Right atrium auricular region (tissue), 2 donors: Measurements from ENCODE around the gene DBX1. TPM values are rescaled to one million over a fixed set of nuclear protein-coding genes. Genes with fewer than 3 reads are reported as not detected.
A peak's percentile ranks its signal among the peaks of the same experiment; 100 is the strongest.

Experiments used
- DNase-seq: peaks from one replicate; pipeline ENCODE4 v3.0.0-alpha.2; 2019; ENCODE audit warnings: low spot score
- H3K27ac ChIP-seq, 2 donors: fragments of 200-600 bp; sonication (generic); 1 replicate in 1 of 2; 2 replicates in 1 of 2; pipeline ENCODE4 v1.5.1; 2016 to 2019
- H3K27me3 ChIP-seq, 2 donors: fragments of 200-600 bp; sonication (generic); one replicate each; pipeline versions ENCODE4 v1.5.1 to v1.6.0; 2017 to 2019
- H3K36me3 ChIP-seq: fragments of 200-600 bp; sonication (generic); one replicate; pipeline ENCODE4 v1.5.1; 2016
- H3K4me1 ChIP-seq, 2 donors: fragments of 200-600 bp; sonication (generic); one replicate each; pipeline versions ENCODE4 v1.5.1 to v1.6.0; 2017 to 2019
- H3K4me3 ChIP-seq, 2 donors: fragments of 200-600 bp; sonication (generic); 1 replicate in 1 of 2; 2 replicates in 1 of 2; pipeline ENCODE4 v1.5.1; 2017 to 2019; ENCODE audit warnings: mild to moderate bottlenecking in 1 of 2, moderate library complexity in 1 of 2
- H3K9me3 ChIP-seq, 2 donors: fragments of 200-600 bp; sonication (generic); one replicate each; pipeline ENCODE4 v1.5.1; 2019
- total RNA-seq, 2 donors: library from RNA; depleted of rRNA; stranded (reverse); fragments of >200 nt; gene quantifications; one replicate each; pipeline ENCODE4 v1.1.0, GENCODE V29; 2016
- TF ChIP-seq, protein P1 (sequence below), 2 donors: fragments of 200-600 bp; sonication (generic); IDR thresholded peaks; one replicate each; pipeline ENCODE4 v1.5.1; 2019; ENCODE audit warnings: antibody characterized with exemption in 2 of 2

The DBX1 gene
- total RNA-seq, 2 donors from 2014 or later: not detected

DNA sequence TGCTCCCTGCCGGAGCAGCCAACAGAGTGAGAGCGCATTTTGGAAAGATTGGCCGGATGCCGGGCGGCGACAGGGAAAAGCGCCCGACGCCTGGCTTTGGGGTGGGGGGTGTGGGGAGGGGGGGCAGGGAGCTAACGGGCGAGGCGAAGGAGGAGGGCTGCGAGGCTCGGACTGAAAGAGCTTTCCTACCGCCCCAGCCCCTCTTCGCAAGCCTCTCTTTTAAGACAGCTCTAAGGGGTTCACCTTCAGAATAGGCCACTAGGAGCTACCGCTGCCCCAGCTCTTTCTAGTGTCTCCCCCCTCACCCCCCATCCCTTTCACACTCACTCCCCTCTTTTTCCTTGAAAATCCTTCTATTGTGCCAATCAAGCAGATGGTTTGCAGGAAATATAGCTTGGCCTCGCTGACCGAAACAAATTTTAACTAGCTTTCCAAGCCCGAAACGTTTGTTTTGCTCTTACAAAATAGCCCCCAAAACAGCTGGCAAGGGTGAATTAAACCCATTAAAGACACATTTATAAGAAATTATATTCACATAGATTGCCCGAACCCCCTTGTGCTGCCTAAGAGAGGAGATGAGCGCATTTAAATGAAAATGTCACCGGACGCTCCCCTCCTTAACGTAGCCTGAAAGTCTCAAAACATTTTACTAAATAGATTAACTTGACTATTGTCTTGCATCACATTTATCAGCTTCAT lies 3.7 kb upstream of the DBX1 start:
- DNase-seq: no peak
- no peak overlapping the region for H3K27ac ChIP-seq
- H3K27me3 ChIP-seq: peaks cover 43 to 47% of the 10 kb centered on the region in 2 donors
- TF ChIP-seq, protein P1, sequence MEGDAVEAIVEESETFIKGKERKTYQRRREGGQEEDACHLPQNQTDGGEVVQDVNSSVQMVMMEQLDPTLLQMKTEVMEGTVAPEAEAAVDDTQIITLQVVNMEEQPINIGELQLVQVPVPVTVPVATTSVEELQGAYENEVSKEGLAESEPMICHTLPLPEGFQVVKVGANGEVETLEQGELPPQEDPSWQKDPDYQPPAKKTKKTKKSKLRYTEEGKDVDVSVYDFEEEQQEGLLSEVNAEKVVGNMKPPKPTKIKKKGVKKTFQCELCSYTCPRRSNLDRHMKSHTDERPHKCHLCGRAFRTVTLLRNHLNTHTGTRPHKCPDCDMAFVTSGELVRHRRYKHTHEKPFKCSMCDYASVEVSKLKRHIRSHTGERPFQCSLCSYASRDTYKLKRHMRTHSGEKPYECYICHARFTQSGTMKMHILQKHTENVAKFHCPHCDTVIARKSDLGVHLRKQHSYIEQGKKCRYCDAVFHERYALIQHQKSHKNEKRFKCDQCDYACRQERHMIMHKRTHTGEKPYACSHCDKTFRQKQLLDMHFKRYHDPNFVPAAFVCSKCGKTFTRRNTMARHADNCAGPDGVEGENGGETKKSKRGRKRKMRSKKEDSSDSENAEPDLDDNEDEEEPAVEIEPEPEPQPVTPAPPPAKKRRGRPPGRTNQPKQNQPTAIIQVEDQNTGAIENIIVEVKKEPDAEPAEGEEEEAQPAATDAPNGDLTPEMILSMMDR (IDR thresholded peaks at IDR 0.05): no peak
- no peaks in the 10 kb centered on the region for H3K36me3 ChIP-seq
- H3K4me1 ChIP-seq: peaks cover 0 to 19% of the 10 kb centered on the region in 2 donors
- H3K4me3 ChIP-seq: peak overlapping the region; percentile 6 to 36
- H3K9me3 ChIP-seq: peaks cover 0 to 4% of the 10 kb centered on the region in 2 donors

DNA sequence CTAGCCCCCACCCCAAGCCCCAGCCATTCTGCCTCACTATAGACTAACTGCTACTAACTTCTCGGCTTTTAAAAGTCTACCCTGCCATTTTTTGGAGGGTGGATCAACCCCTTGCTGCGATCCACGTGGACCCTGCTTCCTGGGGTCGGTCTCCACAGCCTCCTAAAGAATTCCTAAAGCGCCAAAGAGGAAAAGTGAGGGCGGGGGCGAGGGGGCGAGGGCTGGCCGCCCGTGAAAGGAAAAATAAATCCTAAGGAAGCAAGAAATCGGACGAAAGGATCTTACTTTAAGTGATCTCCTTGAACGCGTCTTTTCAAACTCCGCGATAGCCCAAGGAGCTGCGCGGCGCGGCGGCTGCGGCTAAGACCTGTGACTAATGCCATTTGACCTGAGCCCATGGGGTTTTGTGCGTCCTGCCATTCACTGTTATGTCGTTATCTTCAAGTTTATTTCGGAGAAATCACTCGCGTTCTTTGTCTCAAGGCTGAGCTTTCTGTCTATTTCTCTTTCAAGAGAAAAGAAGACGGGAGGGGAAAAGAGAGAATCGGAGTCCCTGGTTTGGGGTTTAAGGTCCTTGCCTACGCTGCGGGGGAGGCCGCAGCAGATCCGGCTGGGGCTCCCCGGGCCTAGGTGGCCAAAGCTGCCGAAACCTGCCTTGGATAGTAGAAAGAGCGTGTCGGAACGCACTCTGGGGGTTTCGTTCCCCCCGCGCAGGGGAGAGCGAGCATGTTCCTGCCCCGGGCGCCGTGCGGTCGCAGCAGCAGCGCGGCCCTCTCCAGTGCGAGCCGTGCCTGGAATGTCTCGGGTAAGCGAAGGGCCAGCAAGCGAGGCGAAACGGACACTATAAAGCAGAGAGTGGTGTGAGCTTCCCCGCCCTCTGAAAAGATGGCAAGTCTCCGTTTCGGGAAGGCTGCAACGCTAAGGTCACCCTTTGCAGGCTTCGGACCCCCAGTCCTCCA lies 2.8 kb upstream of the DBX1 start:
- Histone ChIP-seq H3K27ac (no peak overlapping the region), H3K27me3 (peaks cover 43 to 50% of the 10 kb centered on the region in 2 donors), H3K36me3 (no peaks in the 10 kb centered on the region), H3K9me3 (peaks cover 0 to 1% of the 10 kb centered on the region in 2 donors), H3K4me1 (peaks cover 0 to 21% of the 10 kb centered on the region in 2 donors), H3K4me3 (peak overlapping the region; percentile 6 to 36)
- no peak for DNase-seq
- TF ChIP-seq, protein P1 (IDR thresholded peaks at IDR 0.05): no peak

DNA sequence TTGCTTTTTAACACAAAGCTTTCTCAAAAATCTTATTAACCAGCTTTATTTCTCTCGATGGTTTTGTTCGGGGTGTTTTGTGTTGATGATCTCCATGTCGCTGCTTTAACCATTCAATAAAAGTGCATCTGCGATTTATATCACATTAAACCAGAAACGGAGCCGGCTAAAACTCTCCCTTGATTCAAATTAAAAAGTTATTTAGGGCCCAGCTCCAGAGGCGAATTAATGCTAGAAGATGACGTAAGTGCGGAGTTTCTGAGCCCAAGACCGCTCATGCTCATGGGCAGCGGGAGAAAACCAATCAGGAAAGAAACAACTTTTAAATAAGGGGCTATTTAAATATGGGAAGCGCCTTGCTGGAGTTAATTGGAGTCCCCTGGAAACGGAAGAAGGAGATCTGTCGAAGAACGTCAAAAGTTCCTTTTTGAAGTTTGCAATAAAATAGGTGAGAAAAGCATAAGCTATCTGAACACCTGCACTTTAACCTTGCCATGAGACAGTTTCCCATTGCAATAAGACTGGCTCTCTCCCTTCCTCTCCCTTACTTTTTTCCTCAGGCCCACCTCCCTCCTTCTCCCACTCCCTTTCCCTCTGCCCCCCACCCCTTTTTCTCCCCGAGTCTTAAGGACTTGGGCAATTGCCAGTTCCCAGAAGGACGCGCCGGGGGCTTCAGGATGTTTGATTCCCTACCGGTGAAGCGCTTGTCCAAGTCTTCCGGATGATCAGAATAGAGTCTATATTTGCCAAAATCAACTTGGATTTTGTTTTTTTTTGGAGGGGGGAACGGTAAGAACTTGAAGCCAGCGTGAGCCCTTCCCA lies 1.9 kb upstream of the DBX1 start:
- TF ChIP-seq, protein P1 (IDR thresholded peaks at IDR 0.05): no peak
- no peak overlapping the region for H3K27ac ChIP-seq
- H3K36me3 ChIP-seq: no peaks in the 10 kb centered on the region
- DNase-seq: no peak
- H3K9me3 ChIP-seq: no peaks in the 10 kb centered on the region
- peaks cover 47 to 58% of the 10 kb centered on the region in 2 donors for H3K27me3 ChIP-seq
- H3K4me3 ChIP-seq: no peak overlapping the region
- peaks cover 0 to 24% of the 10 kb centered on the region in 2 donors for H3K4me1 ChIP-seq

DNA sequence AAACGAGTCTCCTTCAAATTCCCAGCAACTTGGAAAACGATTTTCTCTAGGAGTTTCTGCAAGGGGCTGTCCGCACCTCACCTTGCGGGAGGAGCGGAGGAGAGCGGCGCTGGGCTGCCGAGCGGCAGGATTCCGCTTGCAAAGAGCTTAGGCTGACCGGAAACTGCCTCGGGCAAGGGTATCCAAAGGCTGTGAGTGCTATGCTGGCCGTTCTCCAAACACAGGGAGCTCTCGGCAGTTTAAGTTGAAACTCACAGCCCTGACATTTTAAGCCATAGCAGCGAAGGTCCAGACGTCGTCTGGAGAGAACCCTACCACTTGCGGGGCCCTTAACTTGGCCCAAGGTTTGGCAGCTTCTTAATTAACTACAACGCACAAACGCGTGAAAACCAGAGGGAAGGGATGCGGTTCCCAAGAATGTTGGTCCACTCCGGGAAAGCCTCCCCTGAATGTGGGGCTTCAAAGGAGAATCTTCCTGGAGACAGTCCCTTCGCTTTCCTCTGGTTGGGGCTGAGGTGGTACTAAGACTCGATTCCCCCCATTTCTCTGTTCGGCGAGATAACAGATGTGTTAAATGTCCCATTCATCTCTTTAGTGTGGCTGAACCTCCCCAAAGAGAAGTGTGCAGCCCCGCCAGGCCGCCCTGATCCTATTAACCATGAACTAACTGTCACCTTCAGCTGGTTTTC lies 1.1 kb upstream of the DBX1 start:
- H3K36me3 ChIP-seq: no peaks in the 10 kb centered on the region
- H3K27ac ChIP-seq: no peak overlapping the region
- no peak for DNase-seq
- H3K4me3 ChIP-seq: no peak overlapping the region
- H3K4me1 ChIP-seq: peaks cover 0 to 32% of the 10 kb centered on the region in 2 donors
- H3K9me3 ChIP-seq: no peaks in the 10 kb centered on the region
- peaks cover 54 to 66% of the 10 kb centered on the region in 2 donors for H3K27me3 ChIP-seq
- TF ChIP-seq, protein P1 (IDR thresholded peaks at IDR 0.05): no peak
